Esophagus squamous epithelium (tissue), 4 donors: ENCODE data around the gene GRB2.

ENCODE experiments used
- CTCF ChIP-seq, 6 experiments: fragments of 450-650 bp in 4 of 6; fragments of 200-600 bp in 2 of 6; sonication (generic) in 2 of 6; IDR thresholded peaks; one replicate each; pipeline ENCODE4 v1.5.1; 2016 to 2019; ENCODE audit warnings: antibody characterized with exemption in 6 of 6, mild to moderate bottlenecking in 4 of 6, moderate library complexity in 4 of 6
- POLR2A ChIP-seq, 4 donors: fragments of 450-650 bp; IDR thresholded peaks; one replicate each; pipeline ENCODE4 v1.6.1; 2017; ENCODE audit warnings: antibody characterized with exemption in 4 of 4, mild to moderate bottlenecking in 4 of 4, moderate library complexity in 3 of 4

GRCh38 chr17:75271955-75272847 is 133.3 kb downstream of the GRB2 start:
- TF ChIP-seq CTCF (IDR thresholded peaks at IDR 0.05) (no peak), POLR2A (IDR thresholded peaks at IDR 0.05) (no peak)
